Vagina (tissue), 2 donors: ENCODE data around the gene CALN1. TPM values are rescaled to one million over a fixed set of nuclear protein-coding genes. Genes with fewer than 3 reads are reported as not detected.
"Not testable (repeated sequence)": the region's sequence is repeated elsewhere in the genome, so short reads cannot be mapped to it uniquely, and the experiment has no call there.

Experiments used
- DNase-seq, 2 donors: peaks; one replicate each; pipeline ENCODE4 v3.0.0-alpha.2; 2017; ENCODE audit errors: extremely low spot score in 2 of 2
- H3K27ac ChIP-seq: fragments of 200-600 bp; sonication (generic); one replicate; pipeline ENCODE4 v1.5.1; 2019
- H3K27me3 ChIP-seq: fragments of 200-600 bp; sonication (generic); one replicate; pipeline ENCODE4 v1.5.1; 2019
- H3K36me3 ChIP-seq, 2 donors: fragments of 200-600 bp; sonication (generic); one replicate each; pipeline ENCODE4 v1.5.1; 2017 to 2019
- H3K4me1 ChIP-seq: fragments of 200-600 bp; sonication (generic); one replicate; pipeline ENCODE4 v1.5.1; 2019
- H3K4me3 ChIP-seq, 2 donors: fragments of 200-600 bp; sonication (generic); 1 replicate in 1 of 2; 2 replicates in 1 of 2; pipeline ENCODE4 v1.5.1; 2016 to 2019
- H3K9me3 ChIP-seq: fragments of 200-600 bp; sonication (generic); one replicate; pipeline ENCODE4 v1.5.1; 2019
- POLR2A ChIP-seq, 2 donors: fragments of 450-650 bp; IDR thresholded peaks; one replicate each; pipeline ENCODE4 v1.6.1; 2017; ENCODE audit warnings: antibody characterized with exemption in 2 of 2, mild to moderate bottlenecking in 2 of 2, moderate library complexity in 2 of 2
- POLR2AphosphoS5 ChIP-seq, 2 donors: sonication (generic); formaldehyde crosslinking; IDR thresholded peaks; one replicate each; pipeline ENCODE4 v1.9.0; 2017; ENCODE audit warnings: antibody characterized with exemption in 2 of 2, mild to moderate bottlenecking in 2 of 2, low read depth in 1 of 2; ENCODE audit not compliant: insufficient read depth in 1 of 2
- intact Hi-C: fragments of 100-400 bp; cut with DNase I; formaldehyde crosslinking; loops from one replicate; pipeline ENCODE4 v1.15.1; 2023
- total RNA-seq: library from RNA; depleted of rRNA; stranded (reverse); fragments of >200 nt; gene quantifications from one replicate; pipeline ENCODE4 v1.2.3, GENCODE V29; 2016
- TF ChIP-seq, protein P1 (sequence below), 3 experiments: fragments of 450-650 bp in 2 of 3; fragments of 200-600 bp in 1 of 3; sonication (generic) in 1 of 3; IDR thresholded peaks; one replicate each; pipeline ENCODE4 v1.5.1; 2017 to 2019; ENCODE audit warnings: antibody characterized with exemption in 3 of 3, mild to moderate bottlenecking in 2 of 3, moderate library complexity in 2 of 3

The CALN1 gene
- total RNA-seq, 1 donor from 2014 or later: 6.9 TPM

DNA sequence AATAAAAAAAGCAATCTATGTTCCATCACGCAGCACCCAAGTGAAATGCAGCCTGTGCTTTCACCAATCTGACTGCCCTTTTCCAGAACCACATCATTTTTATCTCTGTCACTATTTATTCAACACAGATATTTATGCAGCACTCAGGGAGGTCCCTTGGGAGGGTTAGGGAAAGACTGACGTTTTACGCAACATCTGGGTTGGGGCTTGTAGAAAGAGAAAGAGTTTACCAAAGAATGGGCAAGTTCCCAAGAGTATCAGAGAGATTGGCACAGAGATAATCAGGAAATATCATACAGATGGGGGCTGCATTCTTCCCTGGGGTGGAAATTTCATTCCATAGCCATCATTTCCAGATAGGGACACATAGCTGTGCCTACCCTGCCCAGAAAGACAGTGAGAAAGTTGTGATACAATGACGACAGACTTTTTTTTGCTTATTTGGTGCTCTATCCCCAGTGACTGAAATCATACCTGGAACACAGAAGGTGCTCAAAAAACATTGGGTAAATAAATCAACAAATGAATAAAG, 474.2 kb downstream of the CALN1 start:
- H3K4me1 ChIP-seq: no peaks in the 10 kb centered on the region
- H3K4me3 ChIP-seq: no peak overlapping the region
- H3K27me3 ChIP-seq: no peaks in the 10 kb centered on the region
- H3K9me3 ChIP-seq: no peaks in the 10 kb centered on the region
- no peak for DNase-seq
- no peak overlapping the region for H3K27ac ChIP-seq
- TF ChIP-seq POLR2AphosphoS5 (IDR thresholded peaks at IDR 0.05; ENCODE audit: insufficient read depth in 1 of 2, low read depth in 1 of 2) (no peak), POLR2A (IDR thresholded peaks at IDR 0.05) (no peak)
- TF ChIP-seq, protein P1, sequence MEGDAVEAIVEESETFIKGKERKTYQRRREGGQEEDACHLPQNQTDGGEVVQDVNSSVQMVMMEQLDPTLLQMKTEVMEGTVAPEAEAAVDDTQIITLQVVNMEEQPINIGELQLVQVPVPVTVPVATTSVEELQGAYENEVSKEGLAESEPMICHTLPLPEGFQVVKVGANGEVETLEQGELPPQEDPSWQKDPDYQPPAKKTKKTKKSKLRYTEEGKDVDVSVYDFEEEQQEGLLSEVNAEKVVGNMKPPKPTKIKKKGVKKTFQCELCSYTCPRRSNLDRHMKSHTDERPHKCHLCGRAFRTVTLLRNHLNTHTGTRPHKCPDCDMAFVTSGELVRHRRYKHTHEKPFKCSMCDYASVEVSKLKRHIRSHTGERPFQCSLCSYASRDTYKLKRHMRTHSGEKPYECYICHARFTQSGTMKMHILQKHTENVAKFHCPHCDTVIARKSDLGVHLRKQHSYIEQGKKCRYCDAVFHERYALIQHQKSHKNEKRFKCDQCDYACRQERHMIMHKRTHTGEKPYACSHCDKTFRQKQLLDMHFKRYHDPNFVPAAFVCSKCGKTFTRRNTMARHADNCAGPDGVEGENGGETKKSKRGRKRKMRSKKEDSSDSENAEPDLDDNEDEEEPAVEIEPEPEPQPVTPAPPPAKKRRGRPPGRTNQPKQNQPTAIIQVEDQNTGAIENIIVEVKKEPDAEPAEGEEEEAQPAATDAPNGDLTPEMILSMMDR (IDR thresholded peaks at IDR 0.05): no peak
- intact Hi-C loops: no loop called here
- no peaks in the 10 kb centered on the region for H3K36me3 ChIP-seq

DNA sequence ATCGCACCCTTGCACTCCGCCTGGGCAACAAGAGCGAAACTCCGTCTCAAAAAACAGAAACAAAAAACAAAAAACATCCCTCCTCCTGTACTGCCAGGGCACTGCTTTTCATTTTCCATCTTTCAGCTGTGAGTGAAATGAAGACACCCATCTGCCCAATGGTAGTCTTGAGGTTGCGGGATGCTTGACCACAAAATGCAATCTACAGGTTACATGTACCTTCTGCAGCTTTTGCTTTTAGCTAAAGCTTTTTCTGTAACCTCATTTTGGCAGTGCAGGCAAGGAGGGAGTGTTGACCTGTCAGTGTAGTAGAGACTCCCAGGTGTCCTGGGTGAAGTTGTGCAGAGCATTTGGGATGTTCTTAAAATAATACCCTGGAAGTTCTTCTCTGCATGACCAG, 476.5 kb downstream of the CALN1 start:
- Histone ChIP-seq H3K4me1 (no peaks in the 10 kb centered on the region), H3K27me3 (no peaks in the 10 kb centered on the region), H3K4me3 (no peak overlapping the region), H3K27ac (no peak overlapping the region), H3K9me3 (no peaks in the 10 kb centered on the region), H3K36me3 (no peaks in the 10 kb centered on the region)
- TF ChIP-seq POLR2AphosphoS5 (IDR thresholded peaks at IDR 0.05; ENCODE audit: insufficient read depth in 1 of 2, low read depth in 1 of 2): no peak
- TF ChIP-seq, protein P1 (IDR thresholded peaks at IDR 0.05): no peak
- DNase-seq: no peak
- intact Hi-C loops: no loop called here

DNA sequence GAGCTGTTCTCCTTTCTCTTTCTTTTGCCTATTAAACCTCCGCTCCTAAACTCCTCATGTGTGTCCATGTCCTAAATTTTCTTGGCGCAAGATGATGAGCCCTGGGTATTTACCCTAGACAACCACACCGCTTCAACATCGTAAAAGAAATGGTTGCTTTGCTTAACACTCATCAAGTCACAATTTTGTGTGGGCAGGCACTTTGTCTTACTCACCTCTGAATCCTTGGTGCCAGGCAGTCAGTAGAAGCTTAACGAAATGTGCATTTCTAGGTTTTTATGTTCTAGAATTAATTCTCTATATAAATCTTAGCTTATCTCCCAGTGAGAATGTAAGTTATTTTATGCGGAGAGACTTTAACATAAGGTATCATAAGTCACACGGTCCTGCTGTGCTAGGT, 478.7 kb downstream of the CALN1 start:
- Histone ChIP-seq H3K27me3 (no peaks in the 10 kb centered on the region), H3K9me3 (no peaks in the 10 kb centered on the region), H3K36me3 (no peaks in the 10 kb centered on the region), H3K4me1 (no peaks in the 10 kb centered on the region), H3K27ac (no peak overlapping the region), H3K4me3 (no peak overlapping the region)
- TF ChIP-seq POLR2AphosphoS5 (IDR thresholded peaks at IDR 0.05; ENCODE audit: insufficient read depth in 1 of 2, low read depth in 1 of 2): no peak
- TF ChIP-seq, protein P1 (IDR thresholded peaks at IDR 0.05): no peak
- TF ChIP-seq POLR2A (IDR thresholded peaks at IDR 0.05): no peak
- intact Hi-C loops: no loop called here
- DNase-seq: no peak

DNA sequence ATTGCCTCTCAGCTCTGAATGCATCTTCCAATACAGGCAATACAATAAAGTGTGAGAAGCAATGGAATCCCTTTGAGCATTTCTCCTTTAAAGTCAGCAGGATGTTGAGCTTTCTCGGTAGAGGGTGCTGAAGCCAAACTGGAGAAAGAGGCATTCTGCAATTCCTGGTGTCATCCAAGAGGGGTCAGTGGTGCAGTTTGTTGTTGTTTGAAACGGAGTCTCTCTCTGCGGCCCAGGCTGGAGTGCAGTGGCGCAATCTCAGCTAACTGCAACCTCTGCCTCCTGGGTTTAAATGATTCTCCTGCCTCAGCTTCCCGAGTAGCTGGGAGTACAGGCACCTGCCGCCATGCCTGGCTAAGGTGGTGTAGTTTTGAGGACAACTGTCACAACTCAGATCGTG, 486.5 kb downstream of the CALN1 start:
- no peaks in the 10 kb centered on the region for H3K27me3 ChIP-seq

DNA sequence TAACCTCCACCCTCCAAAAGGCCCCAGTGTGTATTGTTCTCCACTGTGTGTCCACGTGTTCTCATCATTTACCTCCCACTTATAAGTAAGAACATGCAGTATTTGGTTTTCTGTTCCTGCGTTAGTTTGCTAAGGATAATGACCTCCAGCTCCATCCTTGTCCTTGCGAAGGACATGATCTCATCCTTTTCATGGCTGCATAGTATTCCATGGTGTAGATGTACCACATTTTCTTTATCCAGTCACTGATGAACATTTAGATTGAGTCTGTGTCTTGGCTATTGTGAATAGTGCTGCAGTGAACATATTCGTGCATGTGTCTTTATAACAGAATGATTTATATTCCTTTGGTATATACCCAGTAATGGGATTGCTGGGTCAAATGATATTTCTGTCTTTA, 497.9 kb downstream of the CALN1 start:
- DNase-seq, H3K4me1 ChIP-seq, intact Hi-C loops, H3K27me3 ChIP-seq, H3K27ac ChIP-seq, H3K4me3 ChIP-seq, H3K36me3 ChIP-seq, H3K9me3 ChIP-seq: not testable (repeated sequence)

More for the DNA sequence above, 486.5 kb downstream of the CALN1 start:
- no peak for DNase-seq
- no peaks in the 10 kb centered on the region for H3K36me3 ChIP-seq
- no peaks in the 10 kb centered on the region for H3K9me3 ChIP-seq
- no peak overlapping the region for H3K27ac ChIP-seq
- intact Hi-C loops: no loop called here
- no peaks in the 10 kb centered on the region for H3K4me1 ChIP-seq
- TF ChIP-seq, protein P1 (IDR thresholded peaks at IDR 0.05): no peak
- no peak for TF ChIP-seq POLR2AphosphoS5 (IDR thresholded peaks at IDR 0.05; ENCODE audit: insufficient read depth in 1 of 2, low read depth in 1 of 2)
- no peak for TF ChIP-seq POLR2A (IDR thresholded peaks at IDR 0.05)
- H3K4me3 ChIP-seq: no peak overlapping the region
